Panc1 (cell line): ENCODE results near the gene GCKR. TPM values are rescaled to one million over a fixed set of nuclear protein-coding genes. Genes with fewer than 3 reads are reported as not detected.

Experiments used
- ATAC-seq: fragments of 200-7000 bp; cut with Tn5 transposase; 2 replicates; pipeline ENCODE4 v1.9.1; 2020; ENCODE audit warnings: mild to moderate bottlenecking, moderate library complexity
- BruUV-seq: library from RNA; stranded (reverse); fragments of 400-500 nt; replicated peaks from 2 replicates; lab custom pipeline; 2021; lab: Mats Ljungman, UMichigan
- CTCF ChIA-PET: fragments of 300-600 bp; sonication (Branson Sonifier 250); formaldehyde crosslinking; loops from one replicate; lab custom pipeline; 2022; ENCODE audit warnings: antibody characterized with exemption; lab: Charles Lee
- POLR2A ChIA-PET: fragments of 300-600 bp; sonication (Branson Sonifier 250); formaldehyde crosslinking; loops from one replicate; lab custom pipeline; 2022; ENCODE audit warnings: antibody characterized with exemption; lab: Charles Lee
- DNase-seq: peaks from one replicate; pipeline ENCODE4 v3.0.0-alpha.2; 2010; ENCODE audit warnings: low read depth, low spot score
- H3K27ac ChIP-seq: 2 replicates; pipeline ENCODE4 v1.5.1; 2011; ENCODE audit warnings: mild to moderate bottlenecking, low read length, inconsistent platforms
- H3K27me3 ChIP-seq: fragments of 200-500 bp; sonication (Bioruptor generic); 2 replicates; pipeline ENCODE4 v1.6.0; 2014; ENCODE audit warnings: low read length, inconsistent platforms; ENCODE audit not compliant: control insufficient read depth, insufficient read depth
- H3K36me3 ChIP-seq: fragments of 200-500 bp; sonication (Bioruptor generic); 2 replicates; pipeline ENCODE4 v1.5.1; 2014; ENCODE audit warnings: inconsistent platforms, mild to moderate bottlenecking, low read length, moderate library complexity; ENCODE audit not compliant: control insufficient read depth, insufficient read depth
- H3K4me1 ChIP-seq: 2 replicates; pipeline ENCODE4 v1.5.1; 2011; ENCODE audit warnings: inconsistent platforms, mild to moderate bottlenecking, low read length, moderate library complexity; ENCODE audit not compliant: control insufficient read depth, insufficient read depth
- H3K4me3 ChIP-seq, 2 experiments: 2 replicates each; pipeline ENCODE4 v1.5.1; 2011 to 2012; ENCODE audit warnings: low read depth in 2 of 2, low read length in 2 of 2, mild to moderate bottlenecking in 2 of 2, inconsistent platforms in 1 of 2, moderate library complexity in 1 of 2
- H3K9me3 ChIP-seq: fragments of 200-500 bp; sonication (Bioruptor generic); 2 replicates; pipeline ENCODE4 v1.5.1; 2014; ENCODE audit warnings: low read depth, mild to moderate bottlenecking, inconsistent platforms, low read length, moderate library complexity; ENCODE audit not compliant: control insufficient read depth, insufficient read depth
- POLR2AphosphoS5 ChIP-seq: IDR thresholded peaks from 2 replicates; pipeline ENCODE4 v1.6.1; 2012; ENCODE audit warnings: mild to moderate bottlenecking, low read depth, low read length, moderate library complexity
- SIN3A ChIP-seq: IDR thresholded peaks from 2 replicates; pipeline ENCODE4 v1.6.1; 2012; ENCODE audit warnings: low read depth, mild to moderate bottlenecking, low read length, moderate library complexity, borderline replicate concordance; ENCODE audit not compliant: insufficient read depth
- TCF7L2 ChIP-seq: IDR thresholded peaks from 2 replicates; pipeline ENCODE4 v1.6.1; 2011; ENCODE audit warnings: mild to moderate bottlenecking, low read depth, low read length, inconsistent platforms
- in situ Hi-C: cut with HindIII; loops from 2 replicates; pipeline ENCODE4 v1.10.0; 2016; ENCODE audit warnings: low sequenced_read_pairs, low pct_unique_long_range_greater_than_20kb
- intact Hi-C: fragments of 100-400 bp; cut with micrococcal nuclease; formaldehyde crosslinking; loops from one replicate; pipeline ENCODE4 v1.10.0; 2022; ENCODE audit not compliant: unreplicated experiment
- total RNA-seq: library from RNA; stranded (reverse); gene quantifications from one replicate; pipeline ENCODE4 v1.2.1, GENCODE V29; 2021; ENCODE audit not compliant: unreplicated experiment
- TF ChIP-seq, protein P1 (sequence below): fragments of 450-650 bp; IDR thresholded peaks from 2 replicates; pipeline ENCODE4 v1.5.1; 2017; ENCODE audit warnings: mild to moderate bottlenecking
- TF ChIP-seq, protein P2 (sequence below), 2 experiments: IDR thresholded peaks; 2 replicates each; pipeline ENCODE4 v1.6.1; 2011 to 2012; ENCODE audit warnings: low read depth in 2 of 2, control low read depth in 1 of 2, low read length in 1 of 2, mild to moderate bottlenecking in 1 of 2, moderate library complexity in 1 of 2; ENCODE audit not compliant: insufficient read depth in 1 of 2

The GCKR gene
- total RNA-seq, 1 experiment from 2014 or later = 0.33 TPM

DNA sequence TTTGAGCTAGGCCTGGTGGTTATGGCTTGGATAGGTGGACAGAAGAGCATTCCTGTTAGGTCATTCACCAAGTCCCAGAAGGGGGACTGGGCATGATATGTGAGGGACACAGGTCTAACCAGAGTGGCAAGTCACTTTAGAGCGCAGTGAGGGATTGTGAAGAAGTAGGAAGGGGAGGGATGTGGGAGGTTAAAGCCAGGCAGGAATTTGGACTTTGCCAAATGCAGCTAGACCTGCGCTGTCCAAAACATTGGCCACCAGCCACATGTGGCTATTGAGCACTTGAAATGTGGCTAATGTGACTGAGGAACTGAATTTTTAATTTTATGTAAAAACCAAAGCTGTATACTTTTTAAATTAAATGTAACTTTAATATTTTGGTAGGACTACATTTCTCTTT, 23.7 kb downstream of the GCKR start:
- H3K9me3 ChIP-seq = no peaks in the 10 kb centered on the region
- in situ Hi-C loops (no loop called here), intact Hi-C loops (no loop called here)
- ChIA-PET POLR2A (no interaction called here), CTCF (no interaction called here)
- no peak for DNase-seq
- no peak overlapping the region for H3K4me3 ChIP-seq
- BruUV-seq = no TSS peak
- no peak overlapping the region for H3K27ac ChIP-seq
- no peak for ATAC-seq
- H3K27me3 ChIP-seq = no peaks in the 10 kb centered on the region
- no peaks in the 10 kb centered on the region for H3K36me3 ChIP-seq
- TF ChIP-seq, protein P1, sequence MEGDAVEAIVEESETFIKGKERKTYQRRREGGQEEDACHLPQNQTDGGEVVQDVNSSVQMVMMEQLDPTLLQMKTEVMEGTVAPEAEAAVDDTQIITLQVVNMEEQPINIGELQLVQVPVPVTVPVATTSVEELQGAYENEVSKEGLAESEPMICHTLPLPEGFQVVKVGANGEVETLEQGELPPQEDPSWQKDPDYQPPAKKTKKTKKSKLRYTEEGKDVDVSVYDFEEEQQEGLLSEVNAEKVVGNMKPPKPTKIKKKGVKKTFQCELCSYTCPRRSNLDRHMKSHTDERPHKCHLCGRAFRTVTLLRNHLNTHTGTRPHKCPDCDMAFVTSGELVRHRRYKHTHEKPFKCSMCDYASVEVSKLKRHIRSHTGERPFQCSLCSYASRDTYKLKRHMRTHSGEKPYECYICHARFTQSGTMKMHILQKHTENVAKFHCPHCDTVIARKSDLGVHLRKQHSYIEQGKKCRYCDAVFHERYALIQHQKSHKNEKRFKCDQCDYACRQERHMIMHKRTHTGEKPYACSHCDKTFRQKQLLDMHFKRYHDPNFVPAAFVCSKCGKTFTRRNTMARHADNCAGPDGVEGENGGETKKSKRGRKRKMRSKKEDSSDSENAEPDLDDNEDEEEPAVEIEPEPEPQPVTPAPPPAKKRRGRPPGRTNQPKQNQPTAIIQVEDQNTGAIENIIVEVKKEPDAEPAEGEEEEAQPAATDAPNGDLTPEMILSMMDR = no peak
- no peak for TF ChIP-seq SIN3A
- TF ChIP-seq, protein P2, sequence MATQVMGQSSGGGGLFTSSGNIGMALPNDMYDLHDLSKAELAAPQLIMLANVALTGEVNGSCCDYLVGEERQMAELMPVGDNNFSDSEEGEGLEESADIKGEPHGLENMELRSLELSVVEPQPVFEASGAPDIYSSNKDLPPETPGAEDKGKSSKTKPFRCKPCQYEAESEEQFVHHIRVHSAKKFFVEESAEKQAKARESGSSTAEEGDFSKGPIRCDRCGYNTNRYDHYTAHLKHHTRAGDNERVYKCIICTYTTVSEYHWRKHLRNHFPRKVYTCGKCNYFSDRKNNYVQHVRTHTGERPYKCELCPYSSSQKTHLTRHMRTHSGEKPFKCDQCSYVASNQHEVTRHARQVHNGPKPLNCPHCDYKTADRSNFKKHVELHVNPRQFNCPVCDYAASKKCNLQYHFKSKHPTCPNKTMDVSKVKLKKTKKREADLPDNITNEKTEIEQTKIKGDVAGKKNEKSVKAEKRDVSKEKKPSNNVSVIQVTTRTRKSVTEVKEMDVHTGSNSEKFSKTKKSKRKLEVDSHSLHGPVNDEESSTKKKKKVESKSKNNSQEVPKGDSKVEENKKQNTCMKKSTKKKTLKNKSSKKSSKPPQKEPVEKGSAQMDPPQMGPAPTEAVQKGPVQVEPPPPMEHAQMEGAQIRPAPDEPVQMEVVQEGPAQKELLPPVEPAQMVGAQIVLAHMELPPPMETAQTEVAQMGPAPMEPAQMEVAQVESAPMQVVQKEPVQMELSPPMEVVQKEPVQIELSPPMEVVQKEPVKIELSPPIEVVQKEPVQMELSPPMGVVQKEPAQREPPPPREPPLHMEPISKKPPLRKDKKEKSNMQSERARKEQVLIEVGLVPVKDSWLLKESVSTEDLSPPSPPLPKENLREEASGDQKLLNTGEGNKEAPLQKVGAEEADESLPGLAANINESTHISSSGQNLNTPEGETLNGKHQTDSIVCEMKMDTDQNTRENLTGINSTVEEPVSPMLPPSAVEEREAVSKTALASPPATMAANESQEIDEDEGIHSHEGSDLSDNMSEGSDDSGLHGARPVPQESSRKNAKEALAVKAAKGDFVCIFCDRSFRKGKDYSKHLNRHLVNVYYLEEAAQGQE (IDR thresholded peaks at IDR 0.05; ENCODE audit: insufficient read depth in 1 of 2, low read depth in 2 of 2, low read length in 1 of 2) = no peak
- TF ChIP-seq POLR2AphosphoS5 = no peak
- TF ChIP-seq TCF7L2 = no peak
- no peaks in the 10 kb centered on the region for H3K4me1 ChIP-seq

DNA sequence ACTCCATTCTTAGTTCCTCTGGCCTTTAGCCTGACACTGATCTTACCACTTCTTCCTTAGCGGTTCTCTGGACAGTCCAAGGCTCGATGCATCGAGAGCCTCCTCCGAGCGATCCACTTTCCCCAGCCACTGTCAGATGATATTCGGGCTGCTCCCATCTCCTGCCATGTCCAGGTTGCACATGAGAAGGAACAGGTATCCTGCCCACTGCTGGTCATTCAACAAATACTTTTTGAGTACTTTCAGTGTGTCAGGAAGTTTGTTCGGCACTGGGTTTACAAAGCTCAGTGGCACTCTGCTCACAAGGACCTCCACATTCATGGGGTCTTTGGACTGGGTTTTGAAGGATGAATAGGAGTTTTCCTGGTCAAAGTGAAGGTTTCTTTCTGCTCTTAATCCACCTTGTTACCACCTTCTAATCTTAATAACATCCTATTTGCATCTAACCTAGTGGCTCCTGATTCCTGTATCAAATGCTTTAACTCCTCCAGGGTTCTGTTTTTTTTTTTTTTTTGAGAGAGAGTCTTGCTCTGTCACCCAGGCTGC, 25.8 kb downstream of the GCKR start:
- ChIA-PET POLR2A (interaction anchor here (0.6 kb wide), 1 partner anchor 321 kb away, joined by 11 read pairs; no protein-coding TSS in a partner anchor), CTCF (no interaction called here)
- no TSS peak for BruUV-seq
- ATAC-seq (no peak; the same call in 1 of the 2 replicates), DNase-seq (no peak)
- Histone ChIP-seq H3K27me3 (no peaks in the 10 kb centered on the region), H3K9me3 (no peaks in the 10 kb centered on the region), H3K36me3 (no peaks in the 10 kb centered on the region), H3K27ac (no peak overlapping the region), H3K4me1 (no peaks in the 10 kb centered on the region), H3K4me3 (no peak overlapping the region)
- in situ Hi-C loops = no loop called here
- intact Hi-C loops = no loop called here
- TF ChIP-seq, protein P2 (IDR thresholded peaks at IDR 0.05; ENCODE audit: insufficient read depth in 1 of 2, low read depth in 2 of 2, low read length in 1 of 2) = no peak
- TF ChIP-seq, protein P1 = no peak; the same call in 1 of the 2 replicates
- TF ChIP-seq SIN3A (no peak), TCF7L2 (no peak), POLR2AphosphoS5 (no peak)
